HepG2 (cell line): ENCODE data around the gene GCN1.

Experiments used
- AGO2 ChIP-seq: fragments of 200-400 bp; formaldehyde crosslinking; optimal IDR thresholded peaks from 2 replicates; pipeline ENCODE3; 2017; ENCODE audit warnings: mild to moderate bottlenecking, low read depth, low read length, moderate library complexity
- ARID2 ChIP-seq: sonication (generic); formaldehyde crosslinking; IDR thresholded peaks from 2 replicates; pipeline ENCODE4 v1.8.1; 2022; ENCODE audit warnings: mild to moderate bottlenecking, missing genetic modification reagents, borderline replicate concordance
- GTF2F1 ChIP-seq: fragments of 150-350 bp; IDR thresholded peaks from 2 replicates; pipeline ENCODE4 v1.6.1; 2014; ENCODE audit warnings: low read length
- KAT2B ChIP-seq: fragments of 150-350 bp; IDR thresholded peaks from 2 replicates; pipeline ENCODE4 v1.6.1; 2014; ENCODE audit warnings: low read depth, low read length, borderline replicate concordance
- MAFF ChIP-seq: IDR thresholded peaks from 2 replicates; pipeline ENCODE4 v1.6.1; 2011; ENCODE audit warnings: low read depth, low read length, improper control_type of control experiment
- POLR2A ChIP-seq, 2 experiments: IDR thresholded peaks; 2 replicates each; pipeline ENCODE4 v1.6.1; 2011; ENCODE audit warnings: low read depth in 2 of 2, low read length in 2 of 2, mild to moderate bottlenecking in 1 of 2, moderate library complexity in 1 of 2; ENCODE audit not compliant: insufficient read depth in 1 of 2
- POLR2AphosphoS5 ChIP-seq: IDR thresholded peaks from 2 replicates; pipeline ENCODE4 v1.6.1; 2012; ENCODE audit warnings: low read depth, low read length
- PTBP1 ChIP-seq: fragments of 200-400 bp; formaldehyde crosslinking; IDR thresholded peaks from 2 replicates; pipeline ENCODE4 v1.6.1; 2018; ENCODE audit warnings: low read length, low read depth; ENCODE audit not compliant: poor library complexity, severe bottlenecking
- RAD21 ChIP-seq: fragments of 450-650 bp; formaldehyde crosslinking; IDR thresholded peaks from 2 replicates; pipeline ENCODE4 v1.5.0; 2020; ENCODE audit warnings: mild to moderate bottlenecking
- TBL1XR1 ChIP-seq: fragments of 150-350 bp; IDR thresholded peaks from 2 replicates; pipeline ENCODE4 v1.6.1; 2014; ENCODE audit warnings: borderline replicate concordance, low read length; ENCODE audit not compliant: partially characterized antibody
- ZBTB21 ChIP-seq: sonication (generic); formaldehyde crosslinking; IDR thresholded peaks from 2 replicates; pipeline ENCODE4 v1.4.0; 2020; ENCODE audit warnings: missing genetic modification reagents
- ZNF383 ChIP-seq: sonication (generic); formaldehyde crosslinking; IDR thresholded peaks from 2 replicates; pipeline ENCODE4 v1.4.0; 2020; ENCODE audit warnings: missing genetic modification reagents, mild to moderate bottlenecking, borderline replicate concordance
- TF ChIP-seq, protein P1 (sequence below): sonication (generic); formaldehyde crosslinking; IDR thresholded peaks from 2 replicates; pipeline ENCODE4 v1.5.0; 2020; ENCODE audit warnings: mild to moderate bottlenecking, missing genetic modification reagents, moderate library complexity
- TF ChIP-seq, protein P2 (sequence below), 2 experiments: IDR thresholded peaks; 2 replicates each; pipeline ENCODE4 v1.6.1; 2011 to 2012; ENCODE audit warnings: low read length in 2 of 2, borderline replicate concordance in 1 of 2, low read depth in 1 of 2, mild to moderate bottlenecking in 1 of 2, moderate library complexity in 1 of 2

DNA sequence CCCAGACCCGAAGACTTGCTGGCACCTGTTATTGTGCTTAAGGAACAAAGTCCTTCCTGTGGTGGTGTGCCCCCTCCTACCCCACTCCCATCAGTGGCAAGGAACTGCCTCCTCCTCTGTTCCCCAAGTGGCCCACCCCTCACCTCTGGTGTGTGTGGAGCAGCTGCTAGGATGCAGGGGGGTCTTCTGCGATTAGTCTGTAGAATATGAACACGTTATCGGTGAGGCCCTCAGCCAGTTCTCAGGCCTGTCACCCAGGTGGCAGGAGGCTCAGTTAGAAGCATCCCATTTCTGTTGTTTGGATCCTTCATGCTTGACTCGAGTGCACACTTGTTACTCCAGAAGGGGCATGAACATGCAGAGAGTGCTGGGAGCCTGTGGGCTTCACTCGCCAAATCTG, 117.3 kb downstream of the GCN1 start:
- TF ChIP-seq PTBP1, result no peak
- TF ChIP-seq AGO2, result no peak
- TF ChIP-seq KAT2B, result no peak
- TF ChIP-seq ZNF383 (CRISPR knock-in tag), result no peak
- no peak for TF ChIP-seq MAFF
- TF ChIP-seq ZBTB21 (CRISPR knock-in tag), result no peak
- TF ChIP-seq POLR2AphosphoS5, result no peak
- TF ChIP-seq, protein P1, sequence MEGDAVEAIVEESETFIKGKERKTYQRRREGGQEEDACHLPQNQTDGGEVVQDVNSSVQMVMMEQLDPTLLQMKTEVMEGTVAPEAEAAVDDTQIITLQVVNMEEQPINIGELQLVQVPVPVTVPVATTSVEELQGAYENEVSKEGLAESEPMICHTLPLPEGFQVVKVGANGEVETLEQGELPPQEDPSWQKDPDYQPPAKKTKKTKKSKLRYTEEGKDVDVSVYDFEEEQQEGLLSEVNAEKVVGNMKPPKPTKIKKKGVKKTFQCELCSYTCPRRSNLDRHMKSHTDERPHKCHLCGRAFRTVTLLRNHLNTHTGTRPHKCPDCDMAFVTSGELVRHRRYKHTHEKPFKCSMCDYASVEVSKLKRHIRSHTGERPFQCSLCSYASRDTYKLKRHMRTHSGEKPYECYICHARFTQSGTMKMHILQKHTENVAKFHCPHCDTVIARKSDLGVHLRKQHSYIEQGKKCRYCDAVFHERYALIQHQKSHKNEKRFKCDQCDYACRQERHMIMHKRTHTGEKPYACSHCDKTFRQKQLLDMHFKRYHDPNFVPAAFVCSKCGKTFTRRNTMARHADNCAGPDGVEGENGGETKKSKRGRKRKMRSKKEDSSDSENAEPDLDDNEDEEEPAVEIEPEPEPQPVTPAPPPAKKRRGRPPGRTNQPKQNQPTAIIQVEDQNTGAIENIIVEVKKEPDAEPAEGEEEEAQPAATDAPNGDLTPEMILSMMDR, result no peak
- TF ChIP-seq POLR2A (IDR thresholded peaks at IDR 0.05; ENCODE audit: insufficient read depth in 1 of 2, low read depth in 2 of 2, low read length in 2 of 2), result no peak
- TF ChIP-seq, protein P2, sequence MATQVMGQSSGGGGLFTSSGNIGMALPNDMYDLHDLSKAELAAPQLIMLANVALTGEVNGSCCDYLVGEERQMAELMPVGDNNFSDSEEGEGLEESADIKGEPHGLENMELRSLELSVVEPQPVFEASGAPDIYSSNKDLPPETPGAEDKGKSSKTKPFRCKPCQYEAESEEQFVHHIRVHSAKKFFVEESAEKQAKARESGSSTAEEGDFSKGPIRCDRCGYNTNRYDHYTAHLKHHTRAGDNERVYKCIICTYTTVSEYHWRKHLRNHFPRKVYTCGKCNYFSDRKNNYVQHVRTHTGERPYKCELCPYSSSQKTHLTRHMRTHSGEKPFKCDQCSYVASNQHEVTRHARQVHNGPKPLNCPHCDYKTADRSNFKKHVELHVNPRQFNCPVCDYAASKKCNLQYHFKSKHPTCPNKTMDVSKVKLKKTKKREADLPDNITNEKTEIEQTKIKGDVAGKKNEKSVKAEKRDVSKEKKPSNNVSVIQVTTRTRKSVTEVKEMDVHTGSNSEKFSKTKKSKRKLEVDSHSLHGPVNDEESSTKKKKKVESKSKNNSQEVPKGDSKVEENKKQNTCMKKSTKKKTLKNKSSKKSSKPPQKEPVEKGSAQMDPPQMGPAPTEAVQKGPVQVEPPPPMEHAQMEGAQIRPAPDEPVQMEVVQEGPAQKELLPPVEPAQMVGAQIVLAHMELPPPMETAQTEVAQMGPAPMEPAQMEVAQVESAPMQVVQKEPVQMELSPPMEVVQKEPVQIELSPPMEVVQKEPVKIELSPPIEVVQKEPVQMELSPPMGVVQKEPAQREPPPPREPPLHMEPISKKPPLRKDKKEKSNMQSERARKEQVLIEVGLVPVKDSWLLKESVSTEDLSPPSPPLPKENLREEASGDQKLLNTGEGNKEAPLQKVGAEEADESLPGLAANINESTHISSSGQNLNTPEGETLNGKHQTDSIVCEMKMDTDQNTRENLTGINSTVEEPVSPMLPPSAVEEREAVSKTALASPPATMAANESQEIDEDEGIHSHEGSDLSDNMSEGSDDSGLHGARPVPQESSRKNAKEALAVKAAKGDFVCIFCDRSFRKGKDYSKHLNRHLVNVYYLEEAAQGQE (IDR thresholded peaks at IDR 0.05; ENCODE audit: borderline replicate concordance in 1 of 2, low read depth in 1 of 2, low read length in 2 of 2), result no peak
- no peak for TF ChIP-seq RAD21 (CRISPR knock-in tag)
- no peak for TF ChIP-seq TBL1XR1
- TF ChIP-seq ARID2, result no peak
- TF ChIP-seq GTF2F1, result no peak
